Measurements from ENCODE around the gene HPSE2.

DNA sequence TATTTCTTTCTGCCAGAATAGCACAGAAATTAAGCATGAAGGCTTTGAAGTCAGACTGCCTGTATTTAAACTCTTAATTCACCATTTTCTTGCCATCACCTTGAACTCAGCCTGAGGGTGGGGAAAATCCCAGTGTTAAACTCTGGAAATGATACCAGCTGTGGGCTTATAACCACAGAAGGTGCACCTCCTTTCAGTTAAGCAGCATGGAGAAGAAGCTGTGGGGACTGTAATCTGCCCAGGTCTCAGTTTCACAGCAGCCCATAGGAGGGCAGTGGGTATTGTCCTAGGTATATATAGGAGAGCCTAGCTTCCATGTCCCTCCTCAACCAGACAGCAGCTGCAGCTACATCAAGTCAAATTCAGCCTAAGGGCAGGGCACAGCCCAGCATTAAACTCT is 241.6 kb downstream of the HPSE2 start:
- TF ChIP-seq EZH2phosphoT487 (IDR thresholded peaks at IDR 0.05; ENCODE audit: unreplicated experiment) (no peak), ZNF331 (CRISPR knock-in tag; IDR thresholded peaks at IDR 0.05; ENCODE audit: low read depth) (no peak), EZH2 (IDR thresholded peaks at IDR 0.05; ENCODE audit: low read depth, unreplicated experiment) (no peak), CREB1 (CRISPR knock-in tag; IDR thresholded peaks at IDR 0.05; ENCODE audit: low read depth) (no peak)
- TF ChIP-seq, protein P1, sequence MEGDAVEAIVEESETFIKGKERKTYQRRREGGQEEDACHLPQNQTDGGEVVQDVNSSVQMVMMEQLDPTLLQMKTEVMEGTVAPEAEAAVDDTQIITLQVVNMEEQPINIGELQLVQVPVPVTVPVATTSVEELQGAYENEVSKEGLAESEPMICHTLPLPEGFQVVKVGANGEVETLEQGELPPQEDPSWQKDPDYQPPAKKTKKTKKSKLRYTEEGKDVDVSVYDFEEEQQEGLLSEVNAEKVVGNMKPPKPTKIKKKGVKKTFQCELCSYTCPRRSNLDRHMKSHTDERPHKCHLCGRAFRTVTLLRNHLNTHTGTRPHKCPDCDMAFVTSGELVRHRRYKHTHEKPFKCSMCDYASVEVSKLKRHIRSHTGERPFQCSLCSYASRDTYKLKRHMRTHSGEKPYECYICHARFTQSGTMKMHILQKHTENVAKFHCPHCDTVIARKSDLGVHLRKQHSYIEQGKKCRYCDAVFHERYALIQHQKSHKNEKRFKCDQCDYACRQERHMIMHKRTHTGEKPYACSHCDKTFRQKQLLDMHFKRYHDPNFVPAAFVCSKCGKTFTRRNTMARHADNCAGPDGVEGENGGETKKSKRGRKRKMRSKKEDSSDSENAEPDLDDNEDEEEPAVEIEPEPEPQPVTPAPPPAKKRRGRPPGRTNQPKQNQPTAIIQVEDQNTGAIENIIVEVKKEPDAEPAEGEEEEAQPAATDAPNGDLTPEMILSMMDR (conservative IDR thresholded peaks at IDR 0.05; ENCODE audit: low read depth in 2 of 2) = no peak
- TF ChIP-seq, protein P2, sequence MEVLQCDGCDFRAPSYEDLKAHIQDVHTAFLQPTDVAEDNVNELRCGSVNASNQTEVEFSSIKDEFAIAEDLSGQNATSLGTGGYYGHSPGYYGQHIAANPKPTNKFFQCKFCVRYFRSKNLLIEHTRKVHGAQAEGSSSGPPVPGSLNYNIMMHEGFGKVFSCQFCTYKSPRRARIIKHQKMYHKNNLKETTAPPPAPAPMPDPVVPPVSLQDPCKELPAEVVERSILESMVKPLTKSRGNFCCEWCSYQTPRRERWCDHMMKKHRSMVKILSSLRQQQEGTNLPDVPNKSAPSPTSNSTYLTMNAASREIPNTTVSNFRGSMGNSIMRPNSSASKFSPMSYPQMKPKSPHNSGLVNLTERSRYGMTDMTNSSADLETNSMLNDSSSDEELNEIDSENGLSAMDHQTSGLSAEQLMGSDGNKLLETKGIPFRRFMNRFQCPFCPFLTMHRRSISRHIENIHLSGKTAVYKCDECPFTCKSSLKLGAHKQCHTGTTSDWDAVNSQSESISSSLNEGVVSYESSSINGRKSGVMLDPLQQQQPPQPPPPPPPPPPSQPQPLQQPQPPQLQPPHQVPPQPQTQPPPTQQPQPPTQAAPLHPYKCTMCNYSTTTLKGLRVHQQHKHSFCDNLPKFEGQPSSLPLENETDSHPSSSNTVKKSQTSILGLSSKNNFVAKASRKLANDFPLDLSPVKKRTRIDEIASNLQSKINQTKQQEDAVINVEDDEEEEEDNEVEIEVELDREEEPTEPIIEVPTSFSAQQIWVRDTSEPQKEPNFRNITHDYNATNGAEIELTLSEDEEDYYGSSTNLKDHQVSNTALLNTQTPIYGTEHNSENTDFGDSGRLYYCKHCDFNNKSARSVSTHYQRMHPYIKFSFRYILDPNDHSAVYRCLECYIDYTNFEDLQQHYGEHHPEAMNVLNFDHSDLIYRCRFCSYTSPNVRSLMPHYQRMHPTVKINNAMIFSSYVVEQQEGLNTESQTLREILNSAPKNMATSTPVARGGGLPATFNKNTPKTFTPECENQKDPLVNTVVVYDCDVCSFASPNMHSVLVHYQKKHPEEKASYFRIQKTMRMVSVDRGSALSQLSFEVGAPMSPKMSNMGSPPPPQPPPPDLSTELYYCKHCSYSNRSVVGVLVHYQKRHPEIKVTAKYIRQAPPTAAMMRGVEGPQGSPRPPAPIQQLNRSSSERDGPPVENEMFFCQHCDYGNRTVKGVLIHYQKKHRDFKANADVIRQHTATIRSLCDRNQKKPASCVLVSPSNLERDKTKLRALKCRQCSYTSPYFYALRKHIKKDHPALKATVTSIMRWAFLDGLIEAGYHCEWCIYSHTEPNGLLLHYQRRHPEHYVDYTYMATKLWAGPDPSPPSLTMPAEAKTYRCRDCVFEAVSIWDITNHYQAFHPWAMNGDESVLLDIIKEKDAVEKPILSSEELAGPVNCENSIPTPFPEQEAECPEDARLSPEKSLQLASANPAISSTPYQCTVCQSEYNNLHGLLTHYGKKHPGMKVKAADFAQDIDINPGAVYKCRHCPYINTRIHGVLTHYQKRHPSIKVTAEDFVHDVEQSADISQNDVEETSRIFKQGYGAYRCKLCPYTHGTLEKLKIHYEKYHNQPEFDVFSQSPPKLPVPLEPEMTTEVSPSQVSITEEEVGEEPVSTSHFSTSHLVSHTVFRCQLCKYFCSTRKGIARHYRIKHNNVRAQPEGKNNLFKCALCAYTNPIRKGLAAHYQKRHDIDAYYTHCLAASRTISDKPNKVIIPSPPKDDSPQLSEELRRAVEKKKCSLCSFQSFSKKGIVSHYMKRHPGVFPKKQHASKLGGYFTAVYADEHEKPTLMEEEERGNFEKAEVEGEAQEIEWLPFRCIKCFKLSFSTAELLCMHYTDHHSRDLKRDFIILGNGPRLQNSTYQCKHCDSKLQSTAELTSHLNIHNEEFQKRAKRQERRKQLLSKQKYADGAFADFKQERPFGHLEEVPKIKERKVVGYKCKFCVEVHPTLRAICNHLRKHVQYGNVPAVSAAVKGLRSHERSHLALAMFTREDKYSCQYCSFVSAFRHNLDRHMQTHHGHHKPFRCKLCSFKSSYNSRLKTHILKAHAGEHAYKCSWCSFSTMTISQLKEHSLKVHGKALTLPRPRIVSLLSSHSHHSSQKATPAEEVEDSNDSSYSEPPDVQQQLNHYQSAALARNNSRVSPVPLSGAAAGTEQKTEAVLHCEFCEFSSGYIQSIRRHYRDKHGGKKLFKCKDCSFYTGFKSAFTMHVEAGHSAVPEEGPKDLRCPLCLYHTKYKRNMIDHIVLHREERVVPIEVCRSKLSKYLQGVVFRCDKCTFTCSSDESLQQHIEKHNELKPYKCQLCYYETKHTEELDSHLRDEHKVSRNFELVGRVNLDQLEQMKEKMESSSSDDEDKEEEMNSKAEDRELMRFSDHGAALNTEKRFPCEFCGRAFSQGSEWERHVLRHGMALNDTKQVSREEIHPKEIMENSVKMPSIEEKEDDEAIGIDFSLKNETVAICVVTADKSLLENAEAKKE (CRISPR knock-in tag; IDR thresholded peaks at IDR 0.05) = no peak
- TF ChIP-seq, protein P3, sequence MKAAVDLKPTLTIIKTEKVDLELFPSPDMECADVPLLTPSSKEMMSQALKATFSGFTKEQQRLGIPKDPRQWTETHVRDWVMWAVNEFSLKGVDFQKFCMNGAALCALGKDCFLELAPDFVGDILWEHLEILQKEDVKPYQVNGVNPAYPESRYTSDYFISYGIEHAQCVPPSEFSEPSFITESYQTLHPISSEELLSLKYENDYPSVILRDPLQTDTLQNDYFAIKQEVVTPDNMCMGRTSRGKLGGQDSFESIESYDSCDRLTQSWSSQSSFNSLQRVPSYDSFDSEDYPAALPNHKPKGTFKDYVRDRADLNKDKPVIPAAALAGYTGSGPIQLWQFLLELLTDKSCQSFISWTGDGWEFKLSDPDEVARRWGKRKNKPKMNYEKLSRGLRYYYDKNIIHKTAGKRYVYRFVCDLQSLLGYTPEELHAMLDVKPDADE (IDR thresholded peaks at IDR 0.05) = no peak

Data from GM23338 (cell line).